ENCODE results near the gene RPS6KL1.
A peak's percentile ranks its signal among the peaks of the same experiment; 100 is the strongest.

The RPS6KL1 gene

GRCh38 chr14:74922752-74923401 is at the start of gene RPS6KL1:
Gene RPS6KL1, minus strand, starts transcription at chr14:74923260. Its CDS starts 1,719 bp downstream, at chr14:74921541.
- H3K4me2 ChIP-seq: peak within 1 kb of the TSS; percentile 79 to 99 (median 95)

GRCh38 chr14:74968811-74969210 is 45.8 kb upstream of the RPS6KL1 start:
- Histone ChIP-seq H3K27ac (no peak overlapping the region), H3K9ac (no peak overlapping the region), H3K4me1 (peaks cover 10 to 18% (median 13%) of the 10 kb centered on the region in 10 experiments), H3K4me2 (no peak overlapping the region), H3K36me3 (no peaks in the 10 kb centered on the region), H4K20me1 (no peaks in the 10 kb centered on the region), H3K27me3 (no peaks in the 10 kb centered on the region), H3K4me3 (no peak overlapping the region), H3K9me3 (replicated peaks in 1 of 11) (no peaks in the 10 kb centered on the region)
- TF ChIP-seq Cebpa-rat (IDR thresholded peaks at IDR 0.05): no peak

More at GRCh38 chr14:74922752-74923401, at the start of gene RPS6KL1:
- peak within 1 kb of the TSS; percentile 75 to 89 (median 85) for H3K9ac ChIP-seq
- H4K20me1 ChIP-seq: no peaks in the 10 kb centered on the region
- TF ChIP-seq Cebpa-rat (IDR thresholded peaks at IDR 0.05): no peak
- H3K9me3 ChIP-seq (replicated peaks in 1 of 11): no peaks in the 10 kb centered on the region
- peak within 1 kb of the TSS; percentile 53 to 87 (median 78); a peak in 21 of 22 replicates for H3K27ac ChIP-seq
- peaks cover 0 to 14% (median 0%) of the 10 kb centered on the region in 11 experiments; a peak in 2 of 22 replicates for H3K36me3 ChIP-seq
- H3K27me3 ChIP-seq: no peaks in the 10 kb centered on the region
- H3K4me3 ChIP-seq: peak within 1 kb of the TSS; percentile 64 to 81 (median 71)
- H3K4me1 ChIP-seq: peaks cover 20 to 37% (median 28%) of the 10 kb centered on the region in 10 experiments

GRCh38 chr14:74965486-74966153 is 42.6 kb upstream of the RPS6KL1 start:
- no peaks in the 10 kb centered on the region for H4K20me1 ChIP-seq
- H3K36me3 ChIP-seq: no peaks in the 10 kb centered on the region
- H3K9ac ChIP-seq: no peak overlapping the region
- no peaks in the 10 kb centered on the region for H3K27me3 ChIP-seq
- peaks cover 11 to 25% (median 21%) of the 10 kb centered on the region in 10 experiments; a peak in 19 of 20 replicates for H3K4me1 ChIP-seq
- H3K27ac ChIP-seq: no peak overlapping the region
- H3K9me3 ChIP-seq (replicated peaks in 1 of 11): no peaks in the 10 kb centered on the region
- H3K4me3 ChIP-seq: no peak overlapping the region
- TF ChIP-seq Cebpa-rat (IDR thresholded peaks at IDR 0.05): no peak
- 0 out of 22 replicates have a peak overlapping the region, but pooled peaks of 1 of the 11 experiments have one; percentile 7 for H3K4me2 ChIP-seq

- Histone ChIP-seq H4K20me1 (no peaks in the 10 kb centered on the region), H3K27ac (no peak overlapping the region), H3K4me2 (0 out of 22 replicates have a peak overlapping the region, but pooled peaks of 1 of the 11 experiments have one; percentile 7)
These were observed 41.9 kb upstream of the RPS6KL1 start for GRCh38 chr14:74964787-74965485.

GRCh38 chr14:74963705-74964271 is 40.7 kb upstream of the RPS6KL1 start:
- Histone ChIP-seq H3K27me3 (no peaks in the 10 kb centered on the region), H3K9ac (no peak overlapping the region), H4K20me1 (no peaks in the 10 kb centered on the region), H3K4me3 (no peak overlapping the region), H3K4me1 (peaks cover 11 to 34% (median 30%) of the 10 kb centered on the region in 10 experiments; a peak in 19 of 20 replicates), H3K27ac (no peak overlapping the region), H3K4me2 (peak overlapping the region in 8 of 11 experiments; percentile 3 to 77 (median 47); a peak in 7 of 22 replicates), H3K36me3 (no peaks in the 10 kb centered on the region), H3K9me3 (replicated peaks in 1 of 11) (no peaks in the 10 kb centered on the region)
- no peak for TF ChIP-seq Cebpa-rat (IDR thresholded peaks at IDR 0.05)

More at GRCh38 chr14:74964787-74965485, 41.9 kb upstream of the RPS6KL1 start:
- no peaks in the 10 kb centered on the region for H3K9me3 ChIP-seq (replicated peaks in 1 of 11)
- H3K9ac ChIP-seq: no peak overlapping the region
- no peaks in the 10 kb centered on the region for H3K27me3 ChIP-seq
- H3K4me1 ChIP-seq: peaks cover 11 to 26% (median 23%) of the 10 kb centered on the region in 10 experiments; a peak in 19 of 20 replicates
- no peak overlapping the region for H3K4me3 ChIP-seq
- no peaks in the 10 kb centered on the region for H3K36me3 ChIP-seq
- TF ChIP-seq Cebpa-rat (IDR thresholded peaks at IDR 0.05): no peak

GRCh38 chr14:74963178-74963704 is 40.2 kb upstream of the RPS6KL1 start:
- TF ChIP-seq Cebpa-rat (IDR thresholded peaks at IDR 0.05): no peak
- Histone ChIP-seq H3K27me3 (no peaks in the 10 kb centered on the region), H3K9ac (peak overlapping the region in 2 of 11 experiments; percentile 37 to 38; a peak in 2 of 22 replicates), H3K4me1 (peaks cover 11 to 34% (median 30%) of the 10 kb centered on the region in 10 experiments; a peak in 19 of 20 replicates), H3K4me2 (peak overlapping the region in 10 of 11 experiments; percentile 7 to 77 (median 40); a peak in 15 of 22 replicates), H3K27ac (peak overlapping the region in 3 of 11 experiments; percentile 17 to 51 (median 50); a peak in 5 of 22 replicates), H3K36me3 (no peaks in the 10 kb centered on the region), H4K20me1 (no peaks in the 10 kb centered on the region), H3K4me3 (no peak overlapping the region), H3K9me3 (replicated peaks in 1 of 11) (no peaks in the 10 kb centered on the region)

GRCh38 chr14:74962493-74962892 is 39.4 kb upstream of the RPS6KL1 start:
- Histone ChIP-seq H3K9me3 (replicated peaks in 1 of 11) (no peaks in the 10 kb centered on the region), H3K27ac (peak overlapping the region in 5 of 11 experiments; percentile 17 to 52 (median 50); a peak in 7 of 22 replicates), H3K36me3 (no peaks in the 10 kb centered on the region), H3K4me2 (peak overlapping the region; percentile 7 to 77 (median 38); a peak in 18 of 22 replicates), H3K9ac (peak overlapping the region in 5 of 11 experiments; percentile 16 to 44 (median 37); a peak in 4 of 22 replicates), H3K27me3 (no peaks in the 10 kb centered on the region), H3K4me1 (peaks cover 11 to 34% (median 30%) of the 10 kb centered on the region in 10 experiments; a peak in 19 of 20 replicates), H4K20me1 (no peaks in the 10 kb centered on the region), H3K4me3 (no peak overlapping the region)
- TF ChIP-seq Cebpa-rat (IDR thresholded peaks at IDR 0.05): no peak

GRCh38 chr14:74962046-74962445 is 39.0 kb upstream of the RPS6KL1 start:
- H3K4me1 ChIP-seq: peaks cover 11 to 34% (median 30%) of the 10 kb centered on the region in 10 experiments; a peak in 19 of 20 replicates
- H3K4me3 ChIP-seq: no peak overlapping the region
- no peak for TF ChIP-seq Cebpa-rat (IDR thresholded peaks at IDR 0.05)
- H3K27me3 ChIP-seq: no peaks in the 10 kb centered on the region
- H4K20me1 ChIP-seq: no peaks in the 10 kb centered on the region
- H3K9me3 ChIP-seq (replicated peaks in 1 of 11): no peaks in the 10 kb centered on the region
- no peaks in the 10 kb centered on the region for H3K36me3 ChIP-seq
- H3K27ac ChIP-seq: 0 out of 22 replicates have a peak overlapping the region, but pooled peaks of 1 of the 11 experiments have one; percentile 52
- peak overlapping the region; percentile 7 to 77 (median 38); a peak in 17 of 22 replicates for H3K4me2 ChIP-seq
- no peak overlapping the region for H3K9ac ChIP-seq

All from BLaER1 treated with 17β-estradiol and CSF1 and Interleukin-3, amounts not matched to agents 10 nM and 100 nM (cell line).